GM08714 (cell line): ENCODE measurements around the gene SHF.

Experiments used
- H3K4me3 ChIP-seq: fragments of 200-500 bp; sonication (Bioruptor generic); 2 replicates; pipeline ENCODE4 v1.5.1; 2014; ENCODE audit warnings: mild to moderate bottlenecking, low read length, inconsistent platforms
- ZNF274 ChIP-seq: IDR thresholded peaks from 2 replicates; pipeline ENCODE4 v1.6.1; 2012; ENCODE audit warnings: mild to moderate bottlenecking, low read depth, low read length

SHF gene

DNA sequence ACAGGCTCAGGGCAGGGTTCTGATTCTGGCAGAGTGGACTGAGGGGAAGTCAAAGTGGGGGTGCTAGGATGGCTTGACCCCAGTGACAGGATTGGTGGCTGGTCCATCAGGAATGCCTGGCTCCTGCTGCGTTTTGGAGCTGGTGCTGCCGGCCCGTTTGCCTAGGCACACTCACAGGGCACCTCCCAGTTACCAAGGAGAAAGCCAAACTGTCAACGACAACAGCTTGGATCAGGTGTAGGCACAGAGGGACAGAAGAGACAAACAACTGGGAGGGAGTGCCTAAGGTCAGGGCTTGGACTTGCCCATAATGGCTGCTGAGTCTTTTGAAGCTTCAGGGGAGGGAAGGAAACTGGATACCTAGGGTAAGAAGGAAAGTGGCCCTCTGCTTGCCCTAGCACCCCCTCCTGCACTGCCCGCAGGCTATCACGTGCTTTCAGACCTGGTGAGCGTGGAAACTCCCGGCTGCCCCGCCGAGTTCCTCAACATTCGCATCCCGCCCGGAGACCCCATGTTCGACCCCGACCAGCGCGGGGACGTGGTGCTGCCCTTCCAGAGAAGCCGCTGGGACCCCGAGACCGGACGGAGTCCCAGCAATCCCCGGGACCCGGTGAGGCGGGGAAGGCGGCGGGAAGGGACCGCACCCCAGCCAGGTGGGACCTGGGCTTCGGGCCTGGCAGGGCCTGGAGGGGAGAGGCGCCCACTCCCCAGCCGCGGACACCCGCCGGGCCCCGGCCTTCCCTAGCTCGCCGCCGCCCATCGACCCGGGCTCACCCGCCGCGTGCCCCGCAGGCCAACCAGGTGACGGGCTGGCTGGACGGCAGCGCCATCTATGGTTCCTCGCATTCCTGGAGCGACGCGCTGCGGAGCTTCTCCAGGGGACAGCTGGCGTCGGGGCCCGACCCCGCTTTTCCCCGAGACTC, 52.8 kb downstream of the SHF start:
- no peak overlapping the region for H3K4me3 ChIP-seq
- no peak for TF ChIP-seq ZNF274

- H3K4me3 ChIP-seq, result no peak overlapping the region
- TF ChIP-seq ZNF274, result no peak
These were observed 53.7 kb downstream of the SHF start for GRCh38 chr15:45134046-45134445.

DNA sequence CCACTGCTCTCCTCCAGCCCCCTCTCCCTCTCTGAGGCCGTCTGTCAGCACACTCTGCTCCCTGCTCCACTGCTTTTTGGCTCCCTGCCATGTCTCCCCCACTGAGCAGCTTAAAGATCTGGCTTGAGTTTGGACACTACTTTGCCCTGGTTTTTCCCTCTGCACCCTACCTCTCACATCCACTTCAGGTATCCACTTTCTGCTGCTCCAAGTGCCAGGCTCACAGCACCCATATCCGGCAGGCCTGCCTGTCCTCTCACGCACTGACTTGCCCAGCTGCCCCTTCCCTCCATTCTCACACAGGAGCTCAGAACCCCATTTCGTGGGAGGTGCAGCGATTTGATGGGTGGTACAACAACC, 54.2 kb downstream of the SHF start:
- no peak overlapping the region for H3K4me3 ChIP-seq
- no peak for TF ChIP-seq ZNF274

GRCh38 chr15:45132844-45133560, 54.8 kb downstream of the SHF start:
- H3K4me3 ChIP-seq, result no peak overlapping the region
- TF ChIP-seq ZNF274, result no peak

GRCh38 chr15:45131510-45131909, 56.3 kb downstream of the SHF start:
- no peak overlapping the region for H3K4me3 ChIP-seq
- TF ChIP-seq ZNF274, result no peak

DNA sequence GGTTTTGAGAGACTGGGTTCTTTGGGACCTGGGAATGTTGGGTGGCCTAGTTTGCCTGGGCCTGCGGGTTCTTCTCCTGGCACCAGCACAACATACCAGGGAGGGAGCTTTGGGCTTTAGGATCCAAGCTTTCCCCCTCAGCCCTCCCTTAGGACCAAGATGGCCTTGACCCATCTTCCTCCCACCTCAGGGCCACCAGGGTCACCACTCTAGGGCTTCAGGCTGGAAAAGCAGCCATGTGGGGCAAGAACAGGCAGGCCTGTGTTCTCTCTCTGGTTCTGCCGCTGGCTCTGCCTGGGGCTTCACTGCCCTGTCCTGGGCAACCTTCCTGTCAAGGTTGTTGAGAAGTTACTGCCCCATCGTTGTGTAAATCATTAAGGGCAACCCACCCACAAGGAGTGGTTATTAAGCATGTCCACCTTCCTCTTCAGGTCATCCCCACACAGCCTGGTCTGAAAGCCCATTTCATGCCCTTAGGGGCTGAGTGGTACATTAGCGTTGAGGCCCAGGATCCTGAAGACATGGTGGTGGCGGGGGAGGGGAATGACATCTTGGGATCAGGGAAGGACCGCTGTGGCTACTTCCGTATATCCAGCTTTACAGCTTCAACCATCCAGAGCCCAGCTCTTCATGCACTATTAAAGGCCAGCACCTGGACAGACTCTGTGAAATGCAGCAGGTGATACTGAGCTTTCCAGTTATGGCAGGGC, 57.3 kb downstream of the SHF start:
- H3K4me3 ChIP-seq, result no peak overlapping the region
- no peak for TF ChIP-seq ZNF274

DNA sequence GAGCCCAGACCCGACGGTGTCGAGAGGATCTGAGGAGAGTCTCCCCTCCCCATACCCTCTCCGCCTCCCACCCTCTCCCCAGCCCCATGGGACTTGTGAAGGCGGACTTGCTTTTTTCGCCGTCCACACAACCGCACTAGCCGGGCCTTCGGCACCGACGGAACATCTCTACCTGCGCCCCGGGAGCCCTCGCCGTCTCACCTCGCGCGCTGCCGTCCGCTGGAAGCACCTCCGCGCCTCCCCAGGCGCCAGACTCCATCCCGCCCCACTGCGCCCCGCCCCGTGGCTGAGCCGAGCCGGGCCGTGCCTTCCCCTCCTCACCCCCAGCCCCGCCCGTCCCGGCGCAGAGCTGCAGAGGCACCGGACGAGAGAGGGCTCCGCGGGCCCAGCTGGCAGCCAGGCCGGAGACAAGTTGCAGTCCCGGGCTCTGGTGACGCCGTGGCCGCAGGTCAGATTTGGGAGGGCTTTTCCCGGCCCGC, 58.1 kb downstream of the SHF start, which contains the start of the genes DUOX1 and DUOXA1:
Gene DUOX1, plus strand, starts transcription at position 344 of the 479 bp plus-strand sequence. CDS start 1,973 bp downstream, outside the sequence.
Gene DUOXA1, minus strand, starts transcription at position 229 of the 479 bp plus-strand sequence. CDS start 6,865 bp downstream, outside the sequence.
- TF ChIP-seq ZNF274, result no peak
- H3K4me3 ChIP-seq, result no peak within 1 kb of the TSS

DNA sequence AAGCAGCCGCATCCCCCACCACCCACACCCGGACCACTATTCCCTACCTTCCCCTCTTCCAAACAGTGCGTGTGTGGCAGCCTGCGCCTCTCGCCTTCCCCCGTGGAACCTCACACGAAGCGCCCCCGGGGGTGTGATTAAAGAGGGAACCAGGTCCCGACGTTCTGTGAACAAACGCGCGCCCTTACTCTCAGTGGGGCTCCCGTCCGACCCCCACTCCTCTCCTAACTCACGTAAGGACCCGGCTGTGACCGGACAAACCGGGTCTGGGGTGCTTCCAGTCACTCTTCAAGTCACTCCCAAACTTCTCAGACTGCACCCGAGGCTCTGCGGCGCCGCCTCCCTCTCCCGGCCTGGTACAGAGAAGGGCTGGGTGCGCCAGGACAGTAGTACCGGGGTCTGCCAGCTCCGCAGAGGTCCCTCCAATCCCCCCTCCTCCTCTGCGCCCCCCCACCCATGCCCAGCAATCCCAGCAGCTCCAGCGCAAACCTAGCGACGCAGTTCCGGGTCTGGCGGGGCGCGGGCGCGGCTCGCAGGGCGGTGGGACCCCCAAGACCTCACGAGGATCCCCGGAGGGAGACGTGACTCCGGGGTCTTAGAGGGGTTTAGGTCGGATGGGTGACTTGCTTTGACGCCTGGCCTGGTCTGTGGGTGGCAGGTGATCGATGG, 58.7 kb downstream of the SHF start:
- no peak for TF ChIP-seq ZNF274

GRCh38 chr15:45126535-45127158, 61.1 kb downstream of the SHF start:
- TF ChIP-seq ZNF274, result no peak
- H3K4me3 ChIP-seq, result no peak overlapping the region

More for the DNA sequence above, 58.7 kb downstream of the SHF start:
- no peak overlapping the region for H3K4me3 ChIP-seq

GRCh38 chr15:45123397-45123796, 64.4 kb downstream of the SHF start:
- no peak overlapping the region for H3K4me3 ChIP-seq
- no peak for TF ChIP-seq ZNF274

DNA sequence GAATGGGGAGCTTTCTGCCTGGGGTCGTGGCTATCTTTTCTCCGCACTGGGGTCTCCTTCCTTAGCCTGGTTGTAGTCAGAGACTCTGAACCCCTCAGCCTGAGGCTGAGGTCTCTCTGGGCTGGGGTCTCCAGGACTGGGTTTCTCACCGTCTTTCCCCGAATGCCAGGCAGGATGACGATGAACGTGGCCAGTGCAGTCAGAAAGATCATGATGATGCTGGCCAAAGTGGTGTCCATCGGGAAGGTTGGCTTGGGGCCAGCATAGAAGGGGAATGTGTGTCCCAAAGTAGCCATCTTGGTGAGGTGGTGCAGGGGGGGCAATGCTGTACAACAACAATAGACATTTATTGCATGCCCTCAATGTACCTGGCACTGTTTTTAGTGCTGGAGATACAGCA, 65.0 kb downstream of the SHF start:
- H3K4me3 ChIP-seq, result no peak overlapping the region
- TF ChIP-seq ZNF274, result no peak

DNA sequence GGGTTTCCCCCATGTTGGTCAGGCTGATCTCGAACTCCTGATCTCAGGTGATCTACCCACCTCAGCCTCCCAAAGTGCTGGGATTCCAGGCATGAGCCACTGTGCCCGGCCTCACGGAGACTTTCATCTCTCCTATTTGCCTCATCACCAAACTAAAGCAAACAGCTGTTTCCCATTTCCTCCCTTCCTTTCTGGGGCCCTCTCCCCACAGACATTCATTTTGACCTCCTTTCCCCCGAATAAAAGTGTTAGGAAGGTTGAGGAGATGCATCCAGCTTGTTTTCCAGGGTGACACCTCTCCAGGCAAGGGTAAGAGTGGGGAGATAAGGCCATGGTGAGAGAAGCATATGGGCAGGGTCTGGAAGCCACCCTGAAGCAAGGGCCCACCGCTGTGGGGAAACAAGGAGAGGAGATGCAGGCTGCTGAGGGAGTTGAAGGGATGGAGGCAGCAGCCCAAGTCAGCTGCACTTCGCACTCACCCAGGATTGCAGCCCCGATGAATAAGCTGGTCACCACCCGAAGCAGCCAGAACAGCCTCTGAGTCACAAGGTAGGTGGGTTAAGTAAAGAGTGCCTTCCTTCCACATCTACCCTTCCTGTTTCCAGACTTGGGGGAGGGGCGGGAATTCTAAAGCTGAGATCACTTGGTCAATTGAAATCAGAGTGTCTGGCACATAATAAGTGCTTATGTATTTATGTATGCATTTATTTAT, 65.9 kb downstream of the SHF start:
- TF ChIP-seq ZNF274, result no peak
- H3K4me3 ChIP-seq, result no peak overlapping the region

DNA sequence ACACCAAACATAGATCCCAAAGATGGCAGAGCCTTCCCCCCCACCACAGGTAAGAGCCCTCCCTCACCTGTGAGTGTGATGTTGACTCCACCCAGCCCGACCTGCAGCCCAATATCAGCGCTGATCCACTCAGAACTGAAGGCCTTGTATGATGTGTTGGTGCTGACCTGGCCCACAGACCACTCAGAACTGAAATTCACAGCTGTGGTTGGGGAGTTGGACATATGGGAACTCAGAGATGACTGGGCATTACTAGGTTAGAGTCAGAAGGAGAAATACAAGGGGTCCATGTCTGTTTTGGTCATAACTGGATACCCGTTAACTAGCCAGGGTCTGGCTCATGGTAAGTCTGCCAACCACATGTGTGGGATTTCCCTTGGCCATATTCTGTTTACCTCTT, 66.7 kb downstream of the SHF start:
- H3K4me3 ChIP-seq, result no peak overlapping the region
- TF ChIP-seq ZNF274, result no peak
